Measurements from ENCODE around the gene DHX8.

DHX8 gene

GRCh38 chr17:43548689-43549379 lies 65.1 kb downstream of the DHX8 start:
- no peak for DNase-seq

DNA sequence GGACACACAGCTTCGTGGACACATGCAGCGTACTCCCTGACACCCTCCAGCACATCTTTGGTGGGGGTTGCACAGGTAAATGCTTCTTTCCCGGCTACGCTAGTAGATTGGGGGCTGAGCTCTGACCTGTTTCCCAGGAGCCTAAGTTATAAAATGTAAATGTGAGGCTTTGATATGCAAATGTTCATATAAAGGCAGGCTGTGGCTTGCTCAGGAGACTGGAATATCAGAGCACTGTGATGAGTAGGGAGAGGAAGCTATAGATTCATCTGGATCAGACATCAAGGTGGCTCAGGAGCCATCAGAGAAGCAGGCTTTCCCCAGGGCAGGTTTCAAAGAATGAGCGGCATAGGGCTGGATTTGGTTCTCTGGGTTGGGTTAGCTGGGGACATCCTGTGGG lies 65.7 kb downstream of the DHX8 start:
- no peak for DNase-seq

DNA sequence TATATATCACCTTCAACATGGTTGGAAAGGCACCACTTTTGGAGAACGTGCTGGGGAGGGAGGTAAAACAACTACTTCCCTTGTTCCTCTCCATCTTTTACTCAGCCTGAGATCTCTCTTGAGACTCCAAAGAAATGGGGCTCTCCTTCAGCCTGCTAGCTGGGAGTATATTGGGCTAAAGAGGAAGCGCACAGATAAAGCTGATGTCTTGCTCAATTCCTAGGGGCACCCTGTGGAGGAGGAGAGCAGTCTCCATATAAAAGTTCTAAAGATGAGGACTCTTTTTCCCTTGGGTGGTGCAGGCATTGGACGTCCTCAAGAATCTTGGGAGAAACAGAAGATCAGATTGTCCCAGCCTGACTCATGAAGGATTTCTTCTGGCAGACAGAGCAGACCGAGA lies 67.0 kb downstream of the DHX8 start:
- no peak for DNase-seq

DNA sequence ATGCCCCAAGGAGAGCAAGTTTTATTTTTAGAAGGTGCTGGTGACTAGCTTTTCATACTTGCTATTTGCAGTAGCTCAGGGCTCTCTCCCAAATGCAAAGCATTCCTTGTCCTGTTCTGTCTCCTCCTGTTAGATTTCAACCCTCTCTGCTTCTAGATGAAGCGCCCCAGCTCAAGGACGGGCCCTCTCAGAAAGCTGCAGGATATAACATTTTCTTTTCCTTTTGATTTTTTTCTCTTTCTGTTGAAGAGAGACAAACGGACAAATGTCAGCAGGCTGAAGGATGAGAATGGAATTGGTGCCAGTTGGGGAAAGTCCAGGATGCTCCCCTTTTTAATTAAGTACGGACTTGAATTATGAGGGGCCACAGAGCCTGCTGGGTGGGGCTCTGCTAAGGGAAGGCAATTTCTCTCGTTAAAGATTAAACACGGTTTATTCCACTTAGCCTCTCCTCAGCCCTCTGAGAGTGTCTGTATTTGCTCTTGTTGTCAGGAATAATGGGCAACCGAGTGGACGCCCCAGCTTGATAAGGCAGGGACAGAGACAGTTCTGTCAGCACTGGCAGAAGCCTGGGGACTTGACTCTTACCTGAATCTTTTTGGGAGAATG lies 68.6 kb downstream of the DHX8 start:
- no peak for DNase-seq

- no peak for DNase-seq
Measured at GRCh38 chr17:43553573-43553972, 69.8 kb downstream of the DHX8 start.

- no peak for DNase-seq
Measured at GRCh38 chr17:43554857-43555256, 71.1 kb downstream of the DHX8 start.

GRCh38 chr17:43556292-43556691 lies 72.5 kb downstream of the DHX8 start:
- peak; percentile 20 for DNase-seq

- DNase-seq, result no peak
Measured at GRCh38 chr17:43558805-43559160, 75.0 kb downstream of the DHX8 start.

DNA sequence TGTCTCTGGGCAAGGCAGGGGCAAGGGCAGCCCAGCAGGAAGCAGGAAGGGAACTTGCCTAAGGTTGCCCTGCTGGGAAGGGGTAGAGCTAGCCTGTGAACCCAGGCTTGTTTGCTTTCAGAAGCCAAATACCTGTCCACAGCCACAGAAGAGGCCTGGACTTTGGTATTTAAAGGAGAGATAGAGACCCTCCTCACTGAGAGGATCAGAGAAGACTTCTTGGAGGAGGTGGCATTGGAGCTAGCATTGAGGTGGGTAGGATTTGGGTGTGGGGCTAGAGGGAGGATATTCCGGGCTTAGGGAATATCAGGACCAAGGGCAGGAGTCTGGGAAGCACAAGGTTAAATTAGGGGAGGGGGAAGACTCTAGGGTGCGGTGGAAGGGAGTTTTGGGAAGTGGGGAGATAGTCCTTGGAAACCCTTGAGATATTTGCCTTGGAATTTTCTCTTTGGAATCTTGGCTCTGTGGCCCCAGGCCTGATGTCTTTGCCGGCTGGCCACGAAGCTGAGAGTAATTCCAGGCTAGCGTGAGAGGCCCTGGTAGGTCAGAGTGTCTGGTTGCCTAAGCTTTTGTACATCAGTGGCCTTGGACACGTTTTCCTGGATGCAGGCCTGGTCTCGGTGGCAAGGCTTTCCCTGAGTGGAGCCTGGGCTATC lies 75.5 kb downstream of the DHX8 start:
- no peak for DNase-seq

GRCh38 chr17:43560461-43561427 lies 77.0 kb downstream of the DHX8 start:
- DNase-seq, result no peak

GRCh38 chr17:43562679-43563599 lies 79.2 kb downstream of the DHX8 start:
- no peak for DNase-seq

DNA sequence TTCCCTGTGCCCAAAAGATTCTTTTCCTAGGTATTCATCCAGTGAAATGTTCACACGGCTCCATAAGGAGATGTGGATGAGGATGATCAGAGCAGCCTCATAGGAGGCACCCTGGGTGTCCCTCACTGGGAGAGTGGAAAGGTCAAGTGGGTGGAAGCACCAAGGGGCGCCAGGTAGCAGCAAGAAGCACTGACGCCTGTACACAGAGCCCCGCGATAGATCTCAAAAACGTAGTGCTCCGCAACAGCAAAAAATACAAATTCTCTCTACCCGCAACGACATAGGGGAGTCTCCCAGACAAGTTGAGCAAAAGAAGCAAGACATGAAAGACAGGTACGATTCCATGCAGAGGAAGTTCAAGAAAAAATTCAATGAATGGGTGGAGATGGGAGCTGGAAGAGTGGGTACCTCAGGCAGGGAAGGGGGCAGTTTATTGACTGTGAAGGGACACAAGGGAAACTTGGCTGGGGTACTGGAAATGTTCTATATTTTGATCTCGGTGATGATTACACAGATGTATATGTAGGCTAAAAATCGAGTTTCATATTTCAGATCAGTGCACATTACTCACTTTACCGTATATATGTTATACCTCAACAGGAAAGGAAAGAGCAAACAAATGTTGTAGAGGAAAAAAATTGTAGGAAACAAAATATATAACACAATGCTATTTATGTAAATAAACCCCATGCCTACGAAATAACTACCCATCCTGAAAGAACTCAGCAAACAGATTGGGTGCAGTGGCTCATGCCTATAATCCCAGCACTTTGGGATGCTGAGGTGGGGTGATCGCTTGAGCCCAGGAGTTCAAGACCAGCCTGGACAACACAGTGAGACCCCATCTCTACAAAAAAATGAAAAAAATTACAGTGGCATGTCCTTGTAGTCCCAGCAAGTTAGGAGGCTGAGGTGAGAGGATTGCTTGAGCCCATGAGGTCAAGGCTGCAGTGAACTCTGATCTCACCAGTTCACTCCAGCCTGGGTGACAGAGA lies 80.1 kb downstream of the DHX8 start:
- no peak for DNase-seq

GRCh38 chr17:43568506-43569082 lies 84.8 kb downstream of the DHX8 start:
- DNase-seq, result no peak

DNA sequence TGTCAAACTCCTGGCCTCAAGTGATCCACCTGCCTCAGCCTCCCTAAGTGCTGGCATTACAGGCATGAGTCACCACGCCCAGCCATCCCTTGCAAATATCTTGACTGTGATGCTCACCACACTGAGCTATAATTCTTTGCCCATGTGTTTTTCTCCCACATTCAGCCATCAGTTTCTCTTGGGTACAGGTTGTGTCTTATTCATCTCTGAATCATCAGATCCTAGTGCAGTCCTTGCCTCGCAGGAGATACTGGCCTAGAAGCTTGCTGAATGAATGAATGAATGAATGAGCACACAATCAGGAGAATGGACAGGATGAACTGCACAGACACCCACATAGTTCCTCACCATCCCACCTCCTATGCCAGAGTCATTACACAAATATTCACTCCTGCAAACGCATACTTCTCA lies 86.7 kb downstream of the DHX8 start:
- DNase-seq, result no peak

- DNase-seq, result no peak
Measured at GRCh38 chr17:43572368-43572980, 88.7 kb downstream of the DHX8 start.

GRCh38 chr17:43573579-43574321 lies 90.0 kb downstream of the DHX8 start:
- no peak for DNase-seq

DNA sequence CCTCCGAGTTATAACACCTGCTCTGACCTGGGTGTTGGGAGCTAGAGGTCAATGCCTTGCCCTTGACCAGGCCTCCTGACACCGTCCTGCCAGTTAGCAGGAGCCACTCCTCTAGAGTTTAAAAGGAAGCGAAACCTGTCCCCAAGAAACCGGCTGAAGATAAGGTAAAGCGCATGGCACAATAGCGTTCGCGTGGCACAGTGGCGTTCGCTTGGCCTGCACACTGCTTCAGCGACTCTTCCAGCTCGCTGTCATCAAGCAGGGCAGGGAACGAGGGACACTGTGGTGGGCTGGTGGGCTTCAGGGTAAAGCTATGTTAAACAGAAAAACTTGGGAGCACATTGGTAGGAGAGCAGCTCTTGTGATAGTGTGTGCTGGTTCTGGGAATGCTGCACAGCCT lies 90.6 kb downstream of the DHX8 start:
- no peak for DNase-seq

DNA sequence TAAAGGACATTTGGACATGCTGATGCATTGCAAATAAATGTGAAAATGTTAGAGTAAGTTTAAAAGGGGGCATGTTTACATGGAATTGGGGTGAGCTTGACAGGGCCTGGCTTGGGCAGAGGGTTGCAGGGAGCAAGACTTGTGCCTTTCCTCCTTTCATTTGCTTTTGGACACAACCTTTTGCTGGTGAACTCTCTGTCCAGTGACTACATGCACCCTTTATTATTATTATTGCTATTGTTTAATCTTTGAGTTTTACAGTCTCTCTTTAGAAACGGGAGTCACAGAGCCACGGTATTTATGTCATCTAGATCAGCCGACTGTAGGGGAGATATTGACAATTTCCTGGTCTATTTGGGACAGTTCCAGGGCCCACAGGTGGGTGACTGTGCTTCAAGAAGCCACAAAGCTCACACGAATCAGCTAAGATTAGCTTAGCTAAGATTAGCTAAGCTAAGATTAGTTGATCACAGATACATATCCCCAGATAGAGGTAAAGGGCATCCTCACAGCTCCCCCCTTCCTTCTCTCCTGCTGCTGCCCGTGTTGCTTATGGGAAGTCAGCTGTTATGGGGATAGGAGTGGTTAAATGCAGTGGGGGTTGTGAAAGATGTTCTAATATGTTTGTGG lies 91.2 kb downstream of the DHX8 start:
- no peak for DNase-seq
